Measurements from ENCODE around the gene EXOC3L1.

The EXOC3L1 gene

DNA sequence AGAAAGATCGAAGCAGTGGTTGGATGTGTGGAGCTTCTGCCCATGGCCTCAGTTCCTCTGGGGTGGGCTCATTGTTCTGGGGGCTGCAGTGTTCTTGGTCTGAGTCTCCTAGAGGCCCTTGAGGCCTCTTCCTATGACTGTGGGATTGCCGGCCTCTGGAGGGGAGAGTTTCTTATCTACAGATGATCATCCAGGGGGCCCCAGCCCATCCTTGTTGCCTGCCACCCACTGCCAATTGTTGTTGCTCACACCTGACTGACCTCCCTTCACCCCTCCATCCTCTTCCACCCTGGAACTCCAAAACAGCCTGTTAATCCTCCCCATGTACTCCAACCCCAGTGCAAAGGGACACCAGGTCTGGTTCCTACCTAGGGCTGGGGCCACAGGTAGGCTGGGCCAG is 45.0 kb downstream of the EXOC3L1 start:
- no peak for DNase-seq

DNA sequence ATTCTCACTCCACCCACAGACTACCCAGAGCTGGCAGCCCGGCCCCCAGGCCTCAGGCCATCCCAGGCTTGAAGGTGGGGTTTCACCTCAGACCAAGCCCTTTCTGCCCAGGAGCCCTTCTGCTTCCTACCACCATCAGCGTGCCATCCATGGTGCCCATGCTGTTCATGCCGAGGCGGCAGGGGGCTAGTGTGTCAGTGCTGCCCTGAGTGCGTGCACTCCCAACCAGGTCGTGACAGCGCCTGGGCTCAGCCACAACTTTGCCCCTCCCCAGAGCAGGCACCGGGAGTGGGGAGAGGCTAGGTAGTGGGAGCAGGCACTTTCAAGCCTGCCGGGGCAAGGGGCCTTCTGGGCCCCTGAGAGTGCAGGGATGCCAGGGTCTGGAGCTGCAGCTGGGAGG is 47.6 kb downstream of the EXOC3L1 start:
- no peak for DNase-seq

DNA sequence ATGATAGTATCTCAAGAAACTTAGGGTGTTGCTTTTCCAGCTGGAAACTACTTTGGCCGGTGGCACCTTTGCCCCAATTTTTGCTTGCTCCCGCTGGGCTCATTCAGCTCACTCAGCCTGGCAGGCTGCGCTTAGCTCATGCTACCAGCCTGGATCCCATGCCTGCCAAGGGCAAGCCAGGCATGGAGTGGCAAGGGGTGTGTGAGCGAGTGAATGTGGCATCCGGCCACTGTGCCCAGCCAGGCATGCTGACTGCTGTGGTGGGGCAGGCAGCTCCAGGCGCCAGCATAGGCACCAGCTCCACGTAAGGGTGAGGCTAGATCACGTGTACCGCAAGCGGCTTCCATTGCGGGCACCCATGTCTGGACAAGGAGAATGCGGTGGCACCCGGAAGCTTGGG is 48.5 kb downstream of the EXOC3L1 start:
- DNase-seq = no peak

DNA sequence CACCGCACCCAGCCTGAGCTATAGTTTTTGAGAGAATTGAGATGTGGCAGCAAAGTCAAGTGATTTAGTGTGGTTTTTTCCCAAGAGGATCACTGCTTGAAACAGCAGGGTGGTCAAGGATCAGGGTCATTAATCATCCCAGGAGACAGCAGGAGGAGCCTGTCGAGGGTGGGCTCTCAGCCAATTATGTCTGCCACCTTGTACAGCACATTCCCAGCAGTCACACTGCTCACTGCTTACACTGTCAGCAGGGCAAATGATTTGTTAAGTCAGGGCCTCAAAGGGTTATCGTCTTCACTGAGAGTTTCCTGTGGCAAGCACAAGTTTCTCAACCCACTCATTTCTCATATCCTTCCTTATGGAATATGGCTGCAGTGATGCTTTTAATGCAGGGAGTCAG is 52.3 kb downstream of the EXOC3L1 start:
- DNase-seq = no peak

Data from CD4-positive, alpha-beta T cell treated with Interferon gamma for 1 hour (primary cell).